H1 (cell line): ENCODE results near the gene PRR14L. TPM values are rescaled to one million over a fixed set of nuclear protein-coding genes. Genes with fewer than 3 reads are reported as not detected.

Experiments used
- KDM5A ChIP-seq: fragments of 200-600 bp; IDR thresholded peaks from 2 replicates; pipeline ENCODE4 v1.7.1; 2012; ENCODE audit warnings: mild to moderate bottlenecking, low read length, inconsistent platforms, mixed read lengths
- MAFK ChIP-seq: IDR thresholded peaks from 2 replicates; pipeline ENCODE4 v1.6.1; 2012; ENCODE audit warnings: low read depth, mild to moderate bottlenecking, improper control_type of control experiment, low read length
- RAD21 ChIP-seq, 2 experiments: IDR thresholded peaks in 1 of 2; conservative IDR thresholded peaks in 1 of 2; 2 replicates each; pipeline ENCODE4 v1.6.1; 2011; ENCODE audit warnings: low read depth in 2 of 2, low read length in 2 of 2, improper control_type of control experiment in 1 of 2, inconsistent platforms in 1 of 2, mild to moderate bottlenecking in 1 of 2, moderate library complexity in 1 of 2
- RXRA ChIP-seq: IDR thresholded peaks from 2 replicates; pipeline ENCODE4 v1.6.1; 2011; ENCODE audit warnings: low read depth, mild to moderate bottlenecking, low read length, moderate library complexity; ENCODE audit not compliant: insufficient read depth
- SIRT6 ChIP-seq: IDR thresholded peaks from one replicate; pipeline ENCODE4 v1.7.1; 2012; ENCODE audit warnings: low read length, inconsistent platforms
- SRF ChIP-seq: IDR thresholded peaks from 2 replicates; pipeline ENCODE4 v1.6.1; 2011; ENCODE audit warnings: mild to moderate bottlenecking, low read depth, low read length, moderate library complexity
- TAF1 ChIP-seq: IDR thresholded peaks from 2 replicates; pipeline ENCODE4 v1.6.1; 2011; ENCODE audit warnings: mild to moderate bottlenecking, low read depth, low read length
- polyA plus RNA-seq, 7 experiments: library from polyadenylated mRNA; depleted of rRNA in 3 of 7; stranded (reverse) in 5 of 7; unstranded in 2 of 7; fragments of >200 nt in 5 of 7; fragments of 200-250 nt in 2 of 7; gene quantifications; 1 replicate in 5 of 7; 2 replicates in 1 of 7; 4 replicates in 1 of 7; pipeline versions ENCODE4 v1.2.1 to v1.2.3, GENCODE V29; 2011 to 2013; ENCODE audit warnings: missing spikeins in 2 of 7, mixed read lengths in 2 of 7
- total RNA-seq: library from RNA; stranded (reverse); fragmentation: NEBNext Ultra II Directional; extraction: Animal tissue kit (Norgen Biotek cat#: 25700); gene quantifications from 2 replicates; pipeline ENCODE4 v1.2.1, GENCODE V29; 2021

PRR14L gene
- total and polyA plus RNA-seq, 2 of the 8 experiments (the other 6 are each of a cell fraction or from before 2014, with no cell fraction given) = 26.5 to 98.6 TPM

- TF ChIP-seq RAD21 (IDR thresholded peaks at IDR 0.05 in 1 of 2, conservative IDR thresholded peaks at IDR 0.05 in 1 of 2; ENCODE audit: low read depth in 2 of 2, low read length in 2 of 2) (no peak), MAFK (no peak), RXRA (no peak), TAF1 (no peak), SIRT6 (no peak), KDM5A (no peak), SRF (no peak)
Observed at GRCh38 chr22:31654408-31654807, 95.5 kb downstream of the PRR14L start (continued).
